DMS53 (cell line): ENCODE data around the gene KRABD2.
"Not testable (repeated sequence)": the region's sequence is repeated elsewhere in the genome, so short reads cannot be mapped to it uniquely, and the experiment has no call there.

Experiments
- DNase-seq: peaks from one replicate; lab custom pipeline; 2025; lab: John Stamatoyannopoulos, UW

The KRABD2 gene

GRCh38 chr17:8392674-8393469, 16.4 kb upstream of the KRABD2 start:
- peak; percentile 57 for DNase-seq

GRCh38 chr17:8392274-8392673, 15.8 kb upstream of the KRABD2 start:
- DNase-seq = peak; percentile 41

- DNase-seq = no peak
These were observed 15.2 kb upstream of the KRABD2 start for GRCh38 chr17:8391711-8392110.

DNA sequence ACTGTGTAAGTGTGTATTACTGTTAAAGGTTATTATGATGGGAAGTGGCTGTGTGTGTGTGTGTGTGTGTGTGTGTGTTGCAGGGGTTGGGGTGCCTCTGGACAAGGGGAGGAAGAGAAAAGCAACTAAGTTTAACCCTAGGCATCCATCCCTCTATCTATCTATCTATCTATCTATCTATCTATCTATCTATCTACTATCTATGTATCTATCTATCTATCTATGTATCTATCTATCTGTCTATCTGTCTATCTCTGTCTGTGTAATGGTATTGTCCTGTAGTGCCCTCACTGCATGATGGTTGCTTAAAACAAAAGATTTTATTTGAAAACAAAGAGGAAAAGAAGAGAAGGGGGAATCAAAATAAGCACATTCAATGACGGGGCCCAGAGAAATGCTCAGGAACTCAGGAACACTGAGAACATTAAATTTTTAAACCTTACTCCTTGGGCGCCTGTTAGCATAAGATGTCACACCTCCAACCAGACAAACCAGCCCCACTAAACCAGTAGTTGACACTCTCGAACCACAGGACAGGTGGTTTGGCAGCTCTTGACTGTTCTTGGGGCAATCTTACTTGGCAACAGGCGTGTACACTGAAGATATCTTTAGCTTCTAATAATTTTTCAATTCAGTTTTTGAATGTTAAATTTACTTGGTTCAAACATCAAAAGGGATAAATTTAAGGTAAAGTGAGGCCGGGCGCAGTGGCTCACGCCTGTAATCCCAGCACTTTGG, 11.6 kb upstream of the KRABD2 start:
- DNase-seq = no peak

- no peak for DNase-seq
These were observed 10.3 kb upstream of the KRABD2 start for GRCh38 chr17:8386841-8387240.

- no peak for DNase-seq
These were observed 8.4 kb upstream of the KRABD2 start for GRCh38 chr17:8384801-8385378.

DNA sequence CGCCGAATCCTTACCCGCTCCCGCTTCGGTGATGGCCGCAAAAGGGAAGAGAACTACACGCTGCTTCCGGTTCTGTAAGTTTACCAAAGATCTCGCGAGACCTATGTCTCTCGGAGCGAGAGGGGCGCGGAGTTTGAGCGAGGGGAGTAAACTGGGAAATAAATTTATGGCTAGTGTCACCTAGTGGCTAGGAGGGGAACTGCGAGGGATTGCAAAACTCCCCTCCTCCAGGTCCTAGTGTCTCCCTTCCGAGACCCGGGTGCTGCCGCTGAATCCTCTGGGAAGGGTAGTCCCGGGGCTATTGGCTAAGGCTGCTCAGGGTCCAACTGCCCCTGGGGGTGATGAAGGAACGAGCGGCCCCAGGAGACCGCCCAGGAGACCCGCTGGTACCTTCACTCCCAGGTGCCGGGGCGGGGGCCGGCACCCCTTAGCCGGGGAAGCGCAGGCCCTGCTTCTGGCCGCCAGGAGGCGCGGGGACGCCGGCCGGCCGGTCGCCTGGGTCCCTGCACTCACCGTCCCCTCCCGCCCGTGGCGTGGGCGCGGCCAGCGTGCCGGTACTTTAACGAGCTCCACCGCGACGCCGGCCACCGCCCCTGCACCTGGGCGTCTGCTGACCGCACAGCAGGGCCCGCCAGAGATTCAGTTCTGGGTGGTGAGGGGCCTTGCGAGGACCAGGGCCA, 6.8 kb upstream of the KRABD2 start, which contains the start of gene RPL26:
Gene RPL26, minus strand, starts transcription at position 51 of the 680 bp plus-strand sequence. CDS start 883 bp downstream, outside the sequence.
- peak; percentile 100 for DNase-seq

DNA sequence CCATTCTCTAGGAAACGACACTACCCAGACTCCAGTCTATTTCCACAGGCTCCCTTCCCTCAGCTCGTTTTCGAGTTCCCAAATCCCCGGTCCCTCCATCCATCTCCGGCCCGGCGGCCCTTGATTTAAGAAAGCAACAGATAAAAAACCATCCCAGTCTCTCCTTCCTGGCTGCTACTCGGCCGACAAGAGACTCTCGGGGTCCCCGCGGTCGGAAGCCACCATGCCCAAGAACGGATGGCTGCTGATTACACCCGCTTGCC, 6.3 kb upstream of the KRABD2 start:
- DNase-seq = no peak

GRCh38 chr17:8382052-8382879, 5.8 kb upstream of the KRABD2 start:
- DNase-seq = peak; percentile 67

DNA sequence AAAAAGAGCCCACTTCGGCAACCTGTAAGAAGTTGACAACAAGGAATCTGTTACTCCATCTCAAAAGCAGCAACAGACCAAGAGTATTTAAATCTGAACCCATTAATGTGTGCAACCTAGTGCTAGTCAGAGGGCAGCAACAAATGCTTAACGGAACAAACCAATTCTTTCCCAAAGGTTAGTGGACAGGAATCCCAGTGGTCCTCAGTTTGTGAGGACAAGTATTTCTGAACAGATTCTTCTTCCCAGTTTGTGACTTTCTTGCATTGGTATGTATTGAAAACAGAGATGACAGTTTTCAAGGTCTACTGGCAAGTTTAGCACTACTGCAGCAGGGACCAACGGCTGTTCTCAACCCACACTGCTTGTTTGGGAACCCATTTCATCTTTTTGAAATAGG, 3.5 kb upstream of the KRABD2 start:
- DNase-seq = no peak

DNA sequence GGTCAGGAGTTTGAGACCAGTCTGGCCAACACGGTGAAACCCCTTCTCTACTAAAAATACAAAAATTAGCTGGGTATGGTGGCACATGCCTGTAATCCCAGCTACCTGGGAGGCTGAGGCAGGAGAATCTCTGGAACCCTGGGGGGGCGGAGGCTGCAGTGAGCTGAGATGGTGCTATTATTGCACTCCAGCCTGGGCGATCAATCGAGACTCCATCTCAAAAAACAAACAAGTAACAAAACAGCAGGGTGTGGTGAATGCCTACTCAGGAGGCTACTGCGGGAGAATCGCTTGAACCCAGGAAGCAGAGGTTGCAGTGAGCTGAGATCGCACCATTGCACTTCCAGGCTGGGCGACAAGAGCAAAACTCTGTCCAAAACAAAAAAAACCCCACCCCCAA, 1.6 kb upstream of the KRABD2 start:
- not testable (repeated sequence) for DNase-seq

- DNase-seq = no peak
These were observed 918 bp upstream of the KRABD2 start for GRCh38 chr17:8377422-8377821.

- DNase-seq = peak; percentile 71
These were observed 705 bp downstream of the KRABD2 start for GRCh38 chr17:8375738-8376259.

DNA sequence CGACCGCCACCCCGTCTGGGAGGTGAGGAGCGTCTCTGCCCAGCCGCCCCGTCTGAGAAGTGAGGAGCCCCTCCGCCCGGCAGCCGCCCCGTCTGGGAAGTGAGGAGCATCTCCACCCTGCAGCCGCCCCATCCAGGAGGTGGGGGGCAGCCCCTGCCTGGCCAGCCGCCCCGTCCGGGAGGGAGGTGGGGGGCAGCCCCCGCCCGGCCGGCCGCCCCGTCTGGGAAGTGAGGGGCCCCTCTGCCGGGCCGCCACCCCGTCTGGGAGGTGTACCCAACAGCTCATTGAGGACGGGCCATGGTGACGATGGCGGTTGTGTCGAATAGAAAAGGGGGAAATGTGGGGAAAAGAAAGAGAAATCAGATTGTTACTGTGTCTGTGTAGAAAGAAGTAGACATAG, 2.6 kb downstream of the KRABD2 start:
- not testable (repeated sequence) for DNase-seq

- DNase-seq = no peak
These were observed 4.1 kb downstream of the KRABD2 start for GRCh38 chr17:8372422-8372821.

DNA sequence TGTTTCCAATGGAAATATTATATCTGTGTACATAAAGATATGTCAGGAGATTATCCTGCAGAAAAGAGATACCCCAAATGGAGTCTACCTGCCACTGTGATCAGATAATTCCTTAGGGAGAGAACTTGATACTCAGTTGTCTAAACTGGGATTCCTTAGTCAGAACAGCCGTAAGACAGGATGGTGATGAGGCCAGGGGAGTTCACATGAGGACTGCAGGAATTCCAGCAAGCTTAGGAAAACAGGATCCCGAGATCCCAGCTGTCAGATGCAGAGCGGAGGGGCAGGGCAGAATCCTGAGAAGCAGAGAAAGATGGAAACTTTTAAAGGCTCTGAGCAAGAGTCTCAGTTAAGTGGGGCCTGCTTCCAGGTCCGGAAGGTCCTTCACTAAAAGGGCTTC, 4.7 kb downstream of the KRABD2 start:
- DNase-seq = no peak

DNA sequence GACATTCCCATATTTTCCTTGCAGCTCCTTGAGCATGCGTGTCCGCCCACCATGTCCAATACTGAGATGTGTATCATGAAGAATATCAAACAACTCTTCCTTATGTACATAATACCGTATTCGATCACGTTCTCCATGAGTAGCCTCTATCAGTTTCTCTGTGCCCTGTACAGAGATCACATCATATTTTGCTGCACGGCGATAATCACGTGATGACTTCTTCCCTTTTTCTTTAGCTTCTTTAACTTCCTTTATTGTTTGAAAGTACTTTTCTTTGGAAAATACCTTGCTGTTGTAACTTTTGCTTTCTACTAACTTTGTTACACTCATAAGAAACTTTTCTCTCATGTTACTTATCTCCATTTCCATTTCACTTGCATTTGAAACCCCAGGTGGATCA, 6.6 kb downstream of the KRABD2 start:
- DNase-seq = no peak

DNA sequence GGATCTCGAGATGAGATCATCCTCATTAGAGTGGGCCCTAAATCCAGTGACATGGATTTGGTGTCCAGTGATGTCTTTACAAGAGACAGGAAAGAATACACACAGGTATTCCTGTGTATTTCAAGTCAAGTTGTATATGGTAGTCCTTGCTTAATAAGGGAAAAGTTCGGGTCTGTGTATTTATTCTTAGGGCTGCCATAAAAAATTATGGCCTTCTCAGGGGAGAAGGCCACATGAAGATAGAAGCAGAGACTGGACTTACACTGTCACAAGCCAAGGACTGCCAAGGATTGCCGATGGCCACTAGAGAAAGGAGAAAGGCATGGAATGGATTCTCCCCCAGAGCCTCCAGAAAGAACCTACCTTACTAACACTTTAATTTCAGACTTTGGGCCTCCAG, 8.3 kb downstream of the KRABD2 start:
- no peak for DNase-seq

DNA sequence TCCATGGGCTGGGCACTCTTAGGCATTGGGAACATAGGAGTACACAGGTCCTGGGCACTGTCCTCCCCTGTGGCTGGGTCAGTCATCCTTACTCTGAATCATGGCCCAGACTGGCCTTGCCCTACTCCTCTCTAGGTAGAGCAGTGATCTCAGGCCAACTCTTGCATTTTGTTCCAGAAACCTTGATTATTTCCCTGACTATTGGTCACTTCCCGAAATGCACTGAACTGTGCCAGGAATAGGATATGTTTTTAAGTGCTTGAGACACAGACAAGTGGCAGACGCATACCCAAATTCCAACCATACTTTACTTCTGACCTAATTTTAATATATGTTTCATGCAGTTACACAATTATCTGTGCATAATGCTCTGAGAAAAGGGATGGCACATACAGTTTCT, 10.3 kb downstream of the KRABD2 start:
- no peak for DNase-seq

- DNase-seq = no peak
These were observed 11.4 kb downstream of the KRABD2 start for GRCh38 chr17:8365143-8365542.

DNA sequence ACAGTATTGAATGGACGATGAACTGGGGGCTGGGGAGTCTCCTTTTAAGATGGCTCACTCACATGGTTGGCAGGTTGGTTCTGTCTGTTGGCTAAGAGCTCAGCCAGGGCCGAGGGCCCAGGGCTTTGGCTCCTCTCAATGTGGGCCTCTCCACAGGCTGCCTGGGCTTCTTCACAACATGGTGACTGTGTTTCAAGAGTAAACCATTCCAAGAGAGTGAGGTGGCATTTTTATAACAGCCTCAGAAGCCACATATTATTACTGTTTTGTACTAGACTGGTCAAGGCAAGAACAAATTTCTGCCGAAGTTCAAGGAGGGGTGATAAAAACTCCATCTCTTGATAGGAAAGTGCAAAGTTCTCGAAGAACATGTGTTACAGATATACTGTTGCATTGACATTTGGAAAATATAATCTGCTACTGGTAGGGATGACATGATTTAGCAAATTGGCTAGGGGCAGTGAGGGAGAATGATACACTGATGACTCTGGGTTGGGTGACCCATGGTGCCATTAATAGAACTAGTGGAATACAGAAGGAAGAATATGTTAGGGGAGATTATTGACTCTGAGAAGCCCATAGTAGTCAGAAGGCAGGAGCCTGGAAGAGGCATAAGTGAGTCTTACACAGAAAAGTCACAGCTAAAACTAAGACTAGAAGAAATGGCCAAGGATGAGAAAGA, 13.7 kb downstream of the KRABD2 start:
- DNase-seq = no peak
